Measurements from ENCODE around the gene GPR142.

The GPR142 gene

DNA sequence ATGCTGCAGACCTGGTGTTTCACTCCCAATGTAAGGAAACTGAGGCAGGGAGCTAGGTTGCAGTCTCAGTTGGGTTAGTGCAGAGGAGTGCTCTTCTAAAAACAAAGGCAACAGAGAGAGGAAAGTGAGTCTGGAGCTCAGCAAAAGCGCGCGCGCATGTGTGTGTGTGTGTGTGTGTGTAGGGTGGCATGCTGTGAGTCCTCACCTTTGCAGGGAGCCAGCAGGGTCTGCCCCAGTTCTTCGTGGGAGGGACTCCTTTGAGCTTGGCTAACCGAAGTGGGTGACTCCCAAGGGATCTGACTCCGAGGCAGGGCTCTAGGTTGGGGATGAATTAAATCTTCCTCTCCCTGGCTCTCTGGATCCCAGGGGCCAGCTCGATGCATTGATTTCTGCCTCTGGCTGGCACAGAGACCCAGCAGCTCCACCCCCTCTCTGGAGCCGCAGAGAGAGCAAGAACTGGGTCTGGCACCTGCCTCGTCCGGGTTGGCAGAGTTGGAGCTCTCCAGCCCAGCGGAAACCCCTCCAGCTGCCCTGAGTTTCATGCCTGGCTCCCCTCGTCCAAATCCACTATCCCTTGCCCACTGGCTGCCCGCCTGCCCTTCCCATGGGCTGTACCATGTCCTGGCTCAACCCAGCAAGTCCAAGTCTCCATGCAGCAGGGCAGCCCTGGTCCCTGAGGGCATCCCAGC lies 4.4 kb upstream of the GPR142 start:
- Histone ChIP-seq H4K20me1 (no peaks in the 10 kb centered on the region), H3K4me1 (peaks cover 20% of the 10 kb centered on the region), H3K9ac (no peak overlapping the region), H3K27ac (no peak overlapping the region), H3K9me3 (no peaks in the 10 kb centered on the region), H3K36me3 (no peaks in the 10 kb centered on the region), H3K27me3 (peaks cover 5% of the 10 kb centered on the region), H3K4me3 (no peak overlapping the region), H3K4me2 (peak overlapping the region; percentile 45; the same call in 1 of the 2 replicates)
- no peak for TF ChIP-seq Cebpa-rat (IDR thresholded peaks at IDR 0.05)

DNA sequence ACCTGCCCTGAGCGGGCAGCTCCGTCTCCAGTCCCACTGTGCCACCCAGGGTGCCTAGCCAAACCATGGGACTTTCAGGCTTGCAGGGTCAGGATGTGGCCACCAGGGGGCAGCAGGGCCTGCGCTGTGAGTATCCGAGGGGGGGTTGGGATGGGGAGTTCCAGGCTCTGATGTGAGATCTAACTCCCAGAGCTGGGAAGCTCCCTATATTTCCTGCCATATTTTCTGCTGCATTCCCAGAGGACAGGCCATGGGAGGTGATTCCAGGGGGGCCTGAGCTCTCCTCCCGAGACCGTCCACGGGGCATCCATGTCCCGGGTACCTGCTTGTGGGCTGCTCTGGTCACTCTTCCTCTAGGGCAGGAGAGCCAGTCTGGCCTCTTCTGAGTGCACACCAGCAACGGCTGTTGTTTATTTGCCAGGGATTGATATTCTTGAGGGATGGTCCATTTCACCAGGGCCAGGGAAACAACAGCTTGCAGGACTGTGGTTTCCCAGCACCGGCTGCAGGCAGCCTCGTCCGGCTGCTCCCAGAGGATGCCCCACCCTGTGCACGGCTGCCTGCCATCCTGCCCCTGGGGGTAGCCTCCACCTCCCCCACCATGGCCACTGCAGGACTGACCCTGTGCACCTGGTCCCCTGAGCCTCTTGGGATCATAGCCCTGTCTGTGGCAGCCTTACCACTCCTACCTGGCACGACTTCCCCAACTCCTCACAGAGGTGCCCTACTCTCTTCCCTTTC lies 1.2 kb downstream of the GPR142 start:
- no peak for TF ChIP-seq Cebpa-rat (IDR thresholded peaks at IDR 0.05)
- Histone ChIP-seq H3K4me1 (peaks cover 26% of the 10 kb centered on the region), H3K36me3 (no peaks in the 10 kb centered on the region), H4K20me1 (peaks cover 6% of the 10 kb centered on the region; the same call in 1 of the 2 replicates), H3K27me3 (no peaks in the 10 kb centered on the region), H3K27ac (0 out of 2 replicates have a peak overlapping the region, but pooled peaks have one; percentile 18), H3K9ac (0 out of 2 replicates have a peak overlapping the region, but pooled peaks have one; percentile 24), H3K9me3 (no peaks in the 10 kb centered on the region), H3K4me3 (peak overlapping the region; percentile 15; the same call in 1 of the 2 replicates), H3K4me2 (peak overlapping the region; percentile 92)

DNA sequence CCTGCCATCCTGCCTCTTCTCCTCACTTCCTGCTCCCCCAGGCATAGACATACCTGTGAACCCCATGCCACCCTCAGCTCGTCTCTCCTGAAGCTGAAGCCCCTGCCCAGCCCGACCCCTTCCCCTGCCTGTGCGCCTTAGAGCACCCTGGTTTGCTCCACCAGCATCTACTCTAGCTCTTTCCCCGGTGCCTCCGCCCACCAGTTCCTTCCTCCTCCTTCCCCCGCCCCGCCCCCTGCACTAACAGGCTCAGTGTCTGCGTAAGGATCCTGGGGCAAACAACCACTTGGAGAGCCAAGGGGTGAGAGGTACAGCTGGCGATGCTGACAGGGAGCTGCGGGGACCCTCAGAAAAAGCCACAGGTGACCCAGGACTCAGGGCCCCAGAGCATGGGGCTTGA lies 1.9 kb downstream of the GPR142 start:
- Histone ChIP-seq H3K9me3 (no peaks in the 10 kb centered on the region), H3K4me1 (peaks cover 33% of the 10 kb centered on the region), H3K27me3 (no peaks in the 10 kb centered on the region), H4K20me1 (peaks cover 6% of the 10 kb centered on the region; the same call in 1 of the 2 replicates), H3K27ac (0 out of 2 replicates have a peak overlapping the region, but pooled peaks have one; percentile 18), H3K4me2 (peak overlapping the region; percentile 92), H3K9ac (0 out of 2 replicates have a peak overlapping the region, but pooled peaks have one; percentile 24), H3K4me3 (peak overlapping the region; percentile 15; the same call in 1 of the 2 replicates), H3K36me3 (no peaks in the 10 kb centered on the region)
- no peak for TF ChIP-seq Cebpa-rat (IDR thresholded peaks at IDR 0.05)

DNA sequence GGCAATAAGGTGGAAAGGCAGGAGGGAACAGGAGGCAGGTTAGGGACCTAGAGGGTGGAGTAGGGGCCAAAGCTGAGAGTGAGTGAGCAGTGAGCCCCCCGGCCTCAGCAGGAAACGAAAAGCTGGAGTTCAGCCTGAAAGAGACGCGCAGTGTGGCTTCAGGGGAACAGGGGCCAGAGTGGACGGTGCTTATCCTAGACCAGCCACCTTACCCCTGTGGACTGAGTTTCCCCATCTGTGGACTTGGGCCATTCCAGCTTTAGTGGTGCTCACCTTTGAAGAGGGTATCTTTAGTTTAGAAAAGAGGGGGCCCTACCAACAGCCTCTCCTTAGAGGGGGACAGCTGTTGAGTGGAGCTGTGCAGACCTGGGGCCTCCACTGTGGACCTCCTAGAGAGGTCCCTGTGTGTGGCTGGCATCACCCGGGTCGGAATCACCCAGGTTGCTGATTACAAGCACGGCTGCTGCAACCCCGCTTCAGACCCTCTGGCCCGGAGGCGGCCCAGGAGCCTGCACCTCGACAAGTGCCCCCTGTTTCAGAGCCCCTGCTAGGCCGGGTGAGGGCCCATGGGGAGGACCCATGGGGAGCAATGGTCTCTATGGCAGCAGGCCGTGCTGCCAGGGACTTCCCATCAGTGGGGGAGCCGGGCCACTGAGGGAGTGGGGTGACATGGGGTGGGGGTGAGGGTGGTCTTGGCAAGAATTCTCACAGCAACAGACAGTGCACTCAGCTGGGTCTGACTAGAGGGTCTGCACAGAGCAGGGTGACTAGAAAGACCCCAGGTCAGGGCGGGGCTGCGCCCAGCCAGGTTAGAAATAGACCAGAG lies 2.6 kb downstream of the GPR142 start:
- Histone ChIP-seq H3K4me1 (peaks cover 40% of the 10 kb centered on the region), H3K27ac (no peak overlapping the region), H3K27me3 (no peaks in the 10 kb centered on the region), H3K4me3 (no peak overlapping the region), H3K9ac (no peak overlapping the region), H3K4me2 (peak overlapping the region; percentile 92), H4K20me1 (peaks cover 6% of the 10 kb centered on the region; the same call in 1 of the 2 replicates), H3K36me3 (no peaks in the 10 kb centered on the region), H3K9me3 (no peaks in the 10 kb centered on the region)
- no peak for TF ChIP-seq Cebpa-rat (IDR thresholded peaks at IDR 0.05)

DNA sequence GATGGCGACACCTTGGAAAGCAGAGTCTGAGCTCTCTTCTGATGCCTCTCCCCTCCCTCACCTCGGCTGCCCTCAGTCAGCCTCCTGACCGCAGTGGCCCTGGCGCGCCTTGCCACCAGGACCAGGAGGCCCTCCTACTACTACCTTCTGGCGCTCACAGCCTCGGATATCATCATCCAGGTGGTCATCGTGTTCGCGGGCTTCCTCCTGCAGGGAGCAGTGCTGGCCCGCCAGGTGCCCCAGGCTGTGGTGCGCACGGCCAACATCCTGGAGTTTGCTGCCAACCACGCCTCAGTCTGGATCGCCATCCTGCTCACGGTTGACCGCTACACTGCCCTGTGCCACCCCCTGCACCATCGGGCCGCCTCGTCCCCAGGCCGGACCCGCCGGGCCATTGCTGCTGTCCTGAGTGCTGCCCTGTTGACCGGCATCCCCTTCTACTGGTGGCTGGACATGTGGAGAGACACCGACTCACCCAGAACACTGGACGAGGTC lies 4.4 kb downstream of the GPR142 start:
- H3K4me1 ChIP-seq: peaks cover 51% of the 10 kb centered on the region
- no peak overlapping the region for H3K4me2 ChIP-seq
- no peak for TF ChIP-seq Cebpa-rat (IDR thresholded peaks at IDR 0.05)
- no peaks in the 10 kb centered on the region for H3K36me3 ChIP-seq
- H3K9me3 ChIP-seq: no peaks in the 10 kb centered on the region
- H3K4me3 ChIP-seq: no peak overlapping the region
- no peak overlapping the region for H3K27ac ChIP-seq
- no peaks in the 10 kb centered on the region for H3K27me3 ChIP-seq
- H4K20me1 ChIP-seq: peaks cover 6% of the 10 kb centered on the region; the same call in 1 of the 2 replicates
- H3K9ac ChIP-seq: no peak overlapping the region

DNA sequence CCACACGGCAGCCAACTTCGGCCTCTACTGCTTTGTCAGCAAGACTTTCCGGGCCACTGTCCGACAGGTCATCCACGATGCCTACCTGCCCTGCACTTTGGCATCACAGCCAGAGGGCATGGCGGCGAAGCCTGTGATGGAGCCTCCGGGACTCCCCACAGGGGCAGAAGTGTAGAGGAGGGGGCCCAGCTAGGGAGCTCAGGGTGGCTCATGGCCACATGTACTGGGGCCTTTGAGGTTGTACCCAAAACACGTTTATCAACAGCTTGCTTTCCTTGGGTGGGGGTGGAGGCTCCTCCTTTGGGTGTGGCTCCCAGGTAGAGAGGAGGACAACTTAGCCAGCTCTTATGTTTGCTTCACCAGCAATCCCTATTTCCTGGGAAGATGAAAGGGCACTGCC lies 5.1 kb downstream of the GPR142 start:
- H3K4me2 ChIP-seq: no peak overlapping the region
- peaks cover 6% of the 10 kb centered on the region; the same call in 1 of the 2 replicates for H4K20me1 ChIP-seq
- H3K4me3 ChIP-seq: no peak overlapping the region
- no peak overlapping the region for H3K9ac ChIP-seq
- H3K27ac ChIP-seq: no peak overlapping the region
- no peaks in the 10 kb centered on the region for H3K36me3 ChIP-seq
- H3K27me3 ChIP-seq: no peaks in the 10 kb centered on the region
- H3K4me1 ChIP-seq: peaks cover 58% of the 10 kb centered on the region
- no peaks in the 10 kb centered on the region for H3K9me3 ChIP-seq
- TF ChIP-seq Cebpa-rat (IDR thresholded peaks at IDR 0.05): no peak

DNA sequence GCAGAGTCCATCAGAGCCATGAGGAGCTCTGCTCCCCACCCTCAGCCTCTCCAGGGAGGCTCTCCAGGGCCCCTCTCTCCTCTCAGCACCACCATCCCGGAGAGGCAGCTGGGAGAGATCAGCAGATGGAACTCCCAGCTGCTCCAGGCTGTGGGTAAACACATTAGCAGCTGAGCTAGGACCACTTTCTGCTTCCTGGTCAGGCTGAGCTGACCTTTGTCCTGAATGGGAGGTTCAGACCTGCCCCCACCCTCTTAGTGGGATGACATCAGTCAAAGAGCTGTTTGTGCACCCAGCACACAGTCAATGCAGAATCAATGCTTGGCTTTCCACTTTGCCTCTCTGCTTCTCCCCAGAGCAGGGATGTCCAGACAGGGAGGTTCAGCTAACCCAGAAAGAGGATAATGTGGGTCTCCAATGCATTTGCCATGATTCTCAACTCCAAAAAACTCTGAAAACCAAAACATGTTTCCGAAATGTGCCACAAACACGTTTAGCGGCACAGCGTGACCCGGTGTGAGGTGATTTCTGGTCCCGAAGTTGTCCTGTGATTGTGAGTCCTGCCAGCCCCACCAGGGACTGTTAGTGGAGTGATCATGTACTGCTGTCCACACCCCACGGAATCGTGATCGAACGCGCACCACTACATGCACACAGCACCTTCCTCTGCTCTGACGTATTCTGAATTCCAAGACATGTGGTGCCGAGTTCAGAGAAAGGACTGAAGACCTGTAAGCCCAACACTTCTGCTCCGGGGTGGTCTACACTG lies 6.7 kb downstream of the GPR142 start:
- Histone ChIP-seq H3K4me3 (no peak overlapping the region), H3K27ac (peak overlapping the region; percentile 35; the same call in 1 of the 2 replicates), H3K9ac (no peak overlapping the region), H3K27me3 (no peaks in the 10 kb centered on the region), H3K36me3 (no peaks in the 10 kb centered on the region), H4K20me1 (peaks cover under 1% of the 10 kb centered on the region; the same call in 1 of the 2 replicates), H3K9me3 (no peaks in the 10 kb centered on the region), H3K4me1 (peaks cover 63% of the 10 kb centered on the region), H3K4me2 (peak overlapping the region; percentile 56)
- no peak for TF ChIP-seq Cebpa-rat (IDR thresholded peaks at IDR 0.05)

DNA sequence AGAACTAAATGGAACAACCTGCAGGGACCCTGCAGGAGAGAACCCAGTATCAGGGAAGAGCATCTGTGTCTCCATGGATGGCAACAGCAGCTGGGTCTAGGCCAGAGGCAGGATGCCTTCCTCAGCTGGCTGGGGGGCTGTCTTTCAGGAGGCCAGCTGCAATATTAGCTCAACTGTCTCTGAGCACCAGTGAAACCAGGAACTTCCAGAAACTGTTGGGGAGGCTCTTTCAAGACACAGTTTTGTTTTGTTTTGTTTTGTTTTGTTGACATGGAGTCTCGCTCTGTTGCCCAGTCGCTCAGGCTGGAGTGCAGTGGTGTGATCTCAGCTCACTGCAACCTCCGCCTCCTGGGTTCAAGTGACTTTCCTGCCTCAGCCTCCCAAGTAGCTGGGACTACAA lies 7.6 kb downstream of the GPR142 start:
- no peak for TF ChIP-seq Cebpa-rat (IDR thresholded peaks at IDR 0.05)
- Histone ChIP-seq H3K4me1 (peaks cover 63% of the 10 kb centered on the region), H3K27me3 (no peaks in the 10 kb centered on the region), H3K27ac (no peak overlapping the region), H3K9me3 (no peaks in the 10 kb centered on the region), H3K9ac (no peak overlapping the region), H3K36me3 (no peaks in the 10 kb centered on the region), H4K20me1 (no peaks in the 10 kb centered on the region), H3K4me2 (peak overlapping the region; percentile 56), H3K4me3 (no peak overlapping the region)
